Measurements from ENCODE around the gene PSMF1. TPM values are rescaled to one million over a fixed set of nuclear protein-coding genes. Genes with fewer than 3 reads are reported as not detected.

Gene PSMF1
- total and polyA plus RNA-seq, 2 of the 13 experiments (the other 11 are each of a cell fraction or from before 2014, with no cell fraction given): 82.5 to 86.0 TPM

DNA sequence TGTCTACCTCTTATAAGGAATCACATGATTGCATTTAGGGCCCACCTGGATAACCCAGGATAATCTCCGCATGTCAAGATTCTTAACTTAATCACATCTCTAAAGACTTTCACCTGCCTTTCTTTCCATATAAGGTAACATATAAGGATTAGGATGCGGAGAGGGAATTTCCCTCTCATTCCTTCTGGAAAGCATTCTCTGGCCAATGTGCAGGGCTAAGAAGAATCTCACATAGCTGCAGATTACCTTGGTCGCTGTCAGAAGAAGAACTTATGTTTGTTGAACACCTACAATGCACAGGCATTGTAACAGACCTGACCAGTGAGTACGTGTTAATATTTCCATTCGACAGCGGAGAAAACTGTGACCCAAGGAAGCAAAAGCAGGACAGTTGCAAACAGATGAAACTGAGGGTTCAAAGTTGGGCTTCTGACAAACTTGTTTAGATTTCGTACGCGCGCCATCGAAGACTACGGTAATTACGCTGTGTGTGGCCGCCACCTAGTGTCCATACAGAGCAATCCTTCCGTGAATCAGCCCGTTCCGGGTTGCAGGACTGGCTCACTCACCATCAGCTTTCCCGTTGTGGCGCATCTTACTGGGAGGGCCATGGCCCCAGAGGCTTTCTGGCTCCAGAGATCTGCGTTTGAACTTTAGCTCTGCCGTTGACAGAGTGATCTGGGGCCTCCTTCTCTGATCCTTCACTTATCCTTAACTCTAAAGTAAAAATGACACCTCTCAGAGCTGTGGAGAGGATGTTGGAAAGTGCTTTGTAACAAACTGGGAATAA lies 94.4 kb downstream of the PSMF1 start (continued):
- no peak for TF ChIP-seq MTF1 (CRISPR knock-in tag; IDR thresholded peaks at IDR 0.05)
- TF ChIP-seq ZNF567 (CRISPR knock-in tag; IDR thresholded peaks at IDR 0.05; ENCODE audit: borderline replicate concordance): no peak
- TF ChIP-seq, protein P1, sequence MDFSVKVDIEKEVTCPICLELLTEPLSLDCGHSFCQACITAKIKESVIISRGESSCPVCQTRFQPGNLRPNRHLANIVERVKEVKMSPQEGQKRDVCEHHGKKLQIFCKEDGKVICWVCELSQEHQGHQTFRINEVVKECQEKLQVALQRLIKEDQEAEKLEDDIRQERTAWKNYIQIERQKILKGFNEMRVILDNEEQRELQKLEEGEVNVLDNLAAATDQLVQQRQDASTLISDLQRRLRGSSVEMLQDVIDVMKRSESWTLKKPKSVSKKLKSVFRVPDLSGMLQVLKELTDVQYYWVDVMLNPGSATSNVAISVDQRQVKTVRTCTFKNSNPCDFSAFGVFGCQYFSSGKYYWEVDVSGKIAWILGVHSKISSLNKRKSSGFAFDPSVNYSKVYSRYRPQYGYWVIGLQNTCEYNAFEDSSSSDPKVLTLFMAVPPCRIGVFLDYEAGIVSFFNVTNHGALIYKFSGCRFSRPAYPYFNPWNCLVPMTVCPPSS (IDR thresholded peaks at IDR 0.05): no peak
- no peak for TF ChIP-seq ZNF672 (CRISPR knock-in tag; IDR thresholded peaks at IDR 0.05)
- peak; percentile 79; the same call in 1 of the 2 replicates for TF ChIP-seq MIER2 (CRISPR knock-in tag; IDR thresholded peaks at IDR 0.05)
- TF ChIP-seq FLYWCH1 (CRISPR knock-in tag; IDR thresholded peaks at IDR 0.05): no peak
- no peak for TF ChIP-seq TCF12 (IDR thresholded peaks at IDR 0.05)
- TF ChIP-seq TCF12 (CRISPR knock-in tag; IDR thresholded peaks at IDR 0.05): no peak
- no peak for TF ChIP-seq ZMYM2 (CRISPR knock-in tag; IDR thresholded peaks at IDR 0.05)
- no peak for TF ChIP-seq ZNF780A (CRISPR knock-in tag; IDR thresholded peaks at IDR 0.05)
- TF ChIP-seq, protein P2, sequence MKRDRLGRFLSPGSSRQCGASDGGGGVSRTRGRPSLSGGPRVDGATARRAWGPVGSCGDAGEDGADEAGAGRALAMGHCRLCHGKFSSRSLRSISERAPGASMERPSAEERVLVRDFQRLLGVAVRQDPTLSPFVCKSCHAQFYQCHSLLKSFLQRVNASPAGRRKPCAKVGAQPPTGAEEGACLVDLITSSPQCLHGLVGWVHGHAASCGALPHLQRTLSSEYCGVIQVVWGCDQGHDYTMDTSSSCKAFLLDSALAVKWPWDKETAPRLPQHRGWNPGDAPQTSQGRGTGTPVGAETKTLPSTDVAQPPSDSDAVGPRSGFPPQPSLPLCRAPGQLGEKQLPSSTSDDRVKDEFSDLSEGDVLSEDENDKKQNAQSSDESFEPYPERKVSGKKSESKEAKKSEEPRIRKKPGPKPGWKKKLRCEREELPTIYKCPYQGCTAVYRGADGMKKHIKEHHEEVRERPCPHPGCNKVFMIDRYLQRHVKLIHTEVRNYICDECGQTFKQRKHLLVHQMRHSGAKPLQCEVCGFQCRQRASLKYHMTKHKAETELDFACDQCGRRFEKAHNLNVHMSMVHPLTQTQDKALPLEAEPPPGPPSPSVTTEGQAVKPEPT (CRISPR knock-in tag; IDR thresholded peaks at IDR 0.05; ENCODE audit: low read depth): no peak
- 0 out of 2 replicates have a peak, but pooled peaks have one; percentile 70 for TF ChIP-seq ZNF136 (CRISPR knock-in tag; IDR thresholded peaks at IDR 0.05; ENCODE audit: low read depth)
- TF ChIP-seq, protein P3, sequence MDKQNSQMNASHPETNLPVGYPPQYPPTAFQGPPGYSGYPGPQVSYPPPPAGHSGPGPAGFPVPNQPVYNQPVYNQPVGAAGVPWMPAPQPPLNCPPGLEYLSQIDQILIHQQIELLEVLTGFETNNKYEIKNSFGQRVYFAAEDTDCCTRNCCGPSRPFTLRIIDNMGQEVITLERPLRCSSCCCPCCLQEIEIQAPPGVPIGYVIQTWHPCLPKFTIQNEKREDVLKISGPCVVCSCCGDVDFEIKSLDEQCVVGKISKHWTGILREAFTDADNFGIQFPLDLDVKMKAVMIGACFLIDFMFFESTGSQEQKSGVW (CRISPR knock-in tag; IDR thresholded peaks at IDR 0.05; ENCODE audit: borderline replicate concordance): no peak
- no peak for TF ChIP-seq ATF4 (CRISPR knock-in tag; IDR thresholded peaks at IDR 0.05)
- TF ChIP-seq HOXA5 (CRISPR knock-in tag; IDR thresholded peaks at IDR 0.05): peak; percentile 79; the same call in 1 of the 2 replicates
- TF ChIP-seq CEBPZ (IDR thresholded peaks at IDR 0.05; ENCODE audit: low read length): no peak
- TF ChIP-seq ATF7 (IDR thresholded peaks at IDR 0.05): no peak
- TF ChIP-seq ATF7 (CRISPR knock-in tag; IDR thresholded peaks at IDR 0.05): no peak
